Eye (tissue), 1 donor: Measurements from ENCODE around the gene AFG1L.

ENCODE experiments used
- DNase-seq: peaks from one replicate; pipeline ENCODE4 v3.0.0-alpha.2; 2015

The AFG1L gene

DNA sequence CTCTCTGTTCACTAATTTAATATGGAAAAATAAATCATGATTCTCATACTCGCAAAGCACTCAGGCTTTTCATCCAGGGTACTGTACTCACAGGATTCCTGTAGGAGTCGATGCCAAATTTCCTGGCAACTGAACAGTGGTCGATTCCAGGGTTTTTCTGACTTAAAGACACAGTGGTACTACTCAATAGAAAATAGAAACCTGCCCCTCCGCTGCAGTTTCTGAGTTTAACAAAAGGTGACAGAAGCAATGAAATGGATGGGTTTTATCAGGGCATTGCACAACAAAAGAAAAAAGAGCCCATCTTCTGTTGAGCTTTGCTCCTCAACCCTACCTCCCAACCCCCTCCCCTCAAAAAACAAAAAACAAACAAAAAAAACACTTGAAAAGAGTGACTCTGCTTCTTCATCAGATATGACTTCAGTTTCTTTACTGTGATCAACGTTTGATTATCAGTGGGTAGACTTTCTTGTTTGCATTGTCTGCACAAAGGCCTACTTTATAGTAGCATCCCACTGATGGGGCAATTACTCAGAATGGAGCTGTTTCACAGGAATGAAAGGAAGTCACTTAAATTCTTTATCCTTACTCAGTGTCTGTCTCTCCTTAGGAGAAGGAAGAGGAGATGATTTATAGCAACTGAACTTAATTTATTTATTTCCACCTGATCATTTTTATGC lies 169.7 kb downstream of the AFG1L start:
- peak; percentile 82 for DNase-seq

DNA sequence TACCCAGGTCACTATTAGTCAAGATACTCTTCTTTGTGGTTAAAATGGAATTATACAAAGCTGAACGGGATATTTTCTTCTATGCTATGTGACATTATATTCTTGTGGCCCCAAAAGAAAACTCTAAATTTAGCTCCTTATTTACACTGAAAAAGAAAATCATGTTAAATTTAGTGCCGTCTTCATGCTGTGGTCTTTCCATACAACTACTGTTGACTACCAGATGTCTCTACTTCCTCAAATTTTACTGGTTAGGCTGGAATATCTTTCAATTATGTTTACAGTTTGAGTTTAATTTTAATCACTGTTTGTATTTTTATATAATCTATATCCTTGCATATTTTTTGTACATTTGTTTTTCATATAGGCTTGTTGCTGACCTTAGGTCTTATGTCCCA lies 170.2 kb downstream of the AFG1L start:
- DNase-seq: no peak

DNA sequence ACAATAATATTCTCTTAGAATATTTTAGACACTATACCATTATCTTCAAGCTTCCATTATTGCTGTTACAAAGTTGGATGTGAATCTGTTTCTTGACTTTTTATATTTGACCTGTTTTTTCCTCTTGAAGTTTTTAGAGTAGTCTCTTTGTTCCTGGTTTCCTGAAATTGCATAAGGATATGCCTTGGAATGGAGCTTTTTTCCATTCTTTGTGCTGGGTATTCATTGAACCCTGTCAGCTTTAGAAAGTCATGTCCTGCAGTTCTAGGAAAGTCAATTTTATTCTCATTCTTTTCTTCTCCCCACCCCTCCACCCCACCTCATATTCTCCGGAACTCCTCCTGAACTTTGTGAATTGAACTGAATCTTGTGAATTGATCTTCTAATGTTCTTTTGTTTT lies 173.5 kb downstream of the AFG1L start:
- no peak for DNase-seq

DNA sequence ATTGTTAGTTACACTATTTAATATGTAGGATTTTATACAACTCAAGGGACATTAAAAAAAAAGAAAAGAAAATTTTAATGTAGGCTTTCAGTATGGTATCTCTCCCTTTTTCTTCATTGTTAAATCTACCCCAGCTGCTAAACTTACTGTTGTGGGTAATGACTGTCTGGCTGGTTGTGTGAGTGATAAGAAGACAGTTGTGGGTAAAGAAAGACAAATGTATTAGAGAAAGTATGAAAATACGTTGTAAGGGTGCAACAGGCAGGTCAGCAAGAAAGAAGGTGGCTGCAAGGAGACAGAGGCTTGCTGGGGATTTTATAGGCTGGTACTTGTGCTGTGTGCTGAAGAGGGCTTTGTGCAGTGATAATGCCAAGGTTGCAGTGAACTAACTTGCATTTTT lies 174.5 kb downstream of the AFG1L start:
- DNase-seq: no peak

DNA sequence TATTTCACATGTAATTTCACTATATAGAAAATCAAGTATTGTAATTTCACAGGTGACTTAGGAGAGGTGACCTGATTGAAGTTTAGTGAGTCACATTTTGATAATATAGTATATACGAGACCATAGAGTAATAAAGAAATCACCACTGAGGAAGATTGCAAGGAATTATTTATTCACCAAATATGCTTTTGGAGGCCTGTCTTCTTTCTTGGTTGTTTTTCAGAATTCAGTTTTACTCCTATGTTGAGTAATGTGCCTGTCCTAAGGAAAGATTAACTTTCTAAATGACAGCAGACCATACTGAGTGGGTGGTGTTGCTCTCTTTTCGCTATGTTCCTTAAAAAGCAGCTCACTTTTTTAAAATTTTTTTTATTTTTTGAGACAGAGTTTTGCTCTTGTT lies 178.3 kb downstream of the AFG1L start:
- DNase-seq: no peak

DNA sequence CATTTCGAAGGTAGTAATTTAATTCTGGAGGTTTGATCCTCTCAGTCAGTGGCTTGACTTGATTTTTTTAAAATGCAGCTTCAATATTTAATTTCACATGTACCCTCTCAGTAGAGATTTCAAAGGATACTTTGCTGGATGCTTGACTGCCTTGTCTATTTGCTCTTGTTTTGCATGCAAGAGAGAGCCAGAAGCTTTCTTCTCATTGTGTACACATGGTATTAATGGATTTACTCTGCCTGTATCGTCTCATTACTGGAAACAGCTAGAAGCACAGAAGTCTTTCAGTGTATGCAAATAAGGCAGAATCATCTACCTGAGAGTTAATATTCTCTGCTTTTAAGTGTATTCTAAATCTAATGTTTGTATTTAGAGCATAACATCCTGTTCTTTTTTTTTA lies 181.5 kb downstream of the AFG1L start:
- DNase-seq: no peak

DNA sequence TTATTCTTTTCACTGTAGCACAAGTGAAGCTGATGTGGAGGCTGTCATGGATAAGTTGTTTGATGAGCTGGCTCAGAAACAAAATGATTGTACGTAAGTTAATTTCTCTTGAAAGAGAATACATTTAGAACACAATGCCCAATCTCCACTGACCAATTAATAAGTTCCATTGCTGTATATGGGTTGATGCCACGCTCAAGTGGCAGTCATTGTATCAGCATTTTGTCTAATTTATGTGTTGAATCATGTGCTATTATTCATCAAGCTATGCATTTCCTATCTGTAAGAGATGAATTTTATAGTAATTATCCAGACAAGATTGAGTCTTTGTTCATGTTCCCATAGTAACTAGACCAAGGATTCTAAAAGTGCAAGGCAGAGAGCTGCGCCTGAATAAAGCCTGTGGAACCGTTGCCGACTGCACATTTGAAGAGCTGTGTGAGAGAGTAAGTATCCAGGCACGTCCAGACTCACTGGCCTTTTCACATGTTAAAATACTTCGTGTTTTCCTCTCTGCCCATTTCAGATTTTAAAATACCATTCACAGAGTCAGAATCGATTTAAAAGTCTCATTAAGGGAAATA lies 182.1 kb downstream of the AFG1L start:
- peak; percentile 35 for DNase-seq

DNA sequence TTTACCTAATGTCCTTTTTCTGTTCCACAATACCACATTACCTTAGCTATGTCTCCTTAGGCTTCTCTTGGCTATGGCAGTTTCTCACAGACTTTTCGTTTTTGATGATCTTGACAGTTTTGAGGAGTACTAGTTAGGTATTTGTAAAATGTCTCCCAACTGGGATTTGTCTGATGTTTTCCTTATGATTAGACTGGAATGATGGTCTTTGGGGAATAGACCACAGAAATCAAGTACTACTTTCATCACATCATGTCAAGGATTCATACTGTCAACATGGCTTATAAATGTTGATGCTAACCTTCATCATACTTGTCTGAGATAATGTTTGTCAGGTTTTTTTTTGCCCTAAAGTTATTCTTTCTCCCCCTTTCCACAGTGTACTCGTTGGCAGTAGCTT lies 187.7 kb downstream of the AFG1L start:
- DNase-seq: no peak

DNA sequence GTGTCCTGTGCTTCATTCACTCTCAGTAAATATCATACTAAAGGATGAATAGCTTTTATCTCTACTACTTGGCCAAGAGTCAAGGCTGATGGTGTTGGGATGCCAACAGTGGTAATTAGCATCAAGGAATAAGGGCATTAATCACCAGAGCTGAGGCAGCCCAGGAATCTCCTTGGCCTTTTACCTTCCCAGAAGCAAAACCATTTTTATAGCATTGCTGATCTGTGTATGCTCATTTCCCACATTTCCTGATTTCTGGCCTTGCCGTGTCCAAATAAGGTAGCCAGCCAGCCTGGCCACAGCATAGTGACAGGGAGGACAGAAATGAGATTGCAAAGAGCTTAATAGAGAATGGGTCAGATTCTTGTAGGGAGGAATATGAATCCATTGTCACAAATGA lies 189.2 kb downstream of the AFG1L start:
- no peak for DNase-seq

DNA sequence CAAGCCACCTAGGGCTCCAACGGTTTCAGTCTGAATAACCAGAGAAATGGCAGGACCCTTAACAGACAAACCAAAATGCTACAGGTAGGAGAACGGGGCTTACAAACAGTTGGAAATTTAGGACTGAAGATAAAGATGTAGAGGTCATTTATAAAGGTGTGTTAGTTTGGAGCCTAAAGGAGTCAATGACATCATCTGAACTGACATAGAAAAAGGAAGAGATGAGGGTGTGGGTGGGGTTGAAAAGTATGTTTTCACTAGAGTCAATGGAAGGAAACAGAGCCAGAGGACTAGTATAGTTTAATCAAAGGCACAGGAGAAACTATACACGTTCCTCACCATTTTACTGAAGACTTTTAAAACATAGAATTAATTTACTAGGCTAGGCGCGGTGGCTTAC lies 194.8 kb downstream of the AFG1L start:
- no peak for DNase-seq

DNA sequence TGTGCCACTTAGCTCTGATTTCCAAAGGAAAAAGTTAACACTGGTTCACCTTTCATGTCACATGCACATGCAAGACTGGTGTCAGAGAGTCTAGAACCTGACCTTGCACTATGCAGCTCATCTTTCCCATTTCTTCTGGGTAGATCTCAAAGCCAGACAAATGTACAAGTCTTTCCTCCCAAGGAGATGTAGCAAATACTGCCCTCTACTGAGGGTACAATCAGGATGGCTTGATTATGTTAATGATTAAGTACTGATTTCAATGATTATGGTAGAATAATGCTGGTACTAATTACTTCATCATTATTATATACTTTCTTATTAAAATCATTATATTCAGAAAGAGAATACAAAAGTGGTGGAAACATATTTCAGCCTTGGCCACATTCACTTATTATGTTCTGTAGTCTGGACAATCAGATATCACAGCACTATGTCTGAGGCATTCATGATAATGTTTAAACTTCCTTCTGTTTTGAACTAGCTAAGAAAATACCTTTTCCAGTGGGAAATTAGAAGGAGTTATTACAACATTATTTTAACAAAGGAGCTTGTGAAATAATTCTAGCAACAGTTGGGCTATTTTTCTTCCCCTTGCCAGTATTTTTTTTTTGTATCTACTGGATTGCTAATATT lies 197.4 kb downstream of the AFG1L start:
- DNase-seq: peak; percentile 67

DNA sequence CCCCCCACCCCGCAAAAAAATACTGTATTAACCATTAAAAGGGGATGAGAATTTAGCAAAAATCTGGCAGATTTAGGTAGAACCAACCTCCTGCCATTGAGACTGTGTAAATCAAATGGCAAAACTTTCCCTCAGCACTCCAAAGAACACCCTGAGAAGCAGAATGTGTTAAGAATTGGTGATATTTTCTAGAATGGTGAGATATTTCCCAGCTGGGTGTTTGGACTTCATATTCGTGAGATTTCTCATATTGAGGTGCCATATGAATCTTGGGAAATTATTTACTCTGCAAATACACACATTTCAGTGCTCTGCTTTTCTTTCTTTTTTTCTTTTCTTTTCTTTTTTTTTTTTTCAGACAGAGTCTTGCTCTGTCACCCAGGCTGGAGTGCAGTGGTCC lies 199.6 kb downstream of the AFG1L start:
- DNase-seq: no peak

DNA sequence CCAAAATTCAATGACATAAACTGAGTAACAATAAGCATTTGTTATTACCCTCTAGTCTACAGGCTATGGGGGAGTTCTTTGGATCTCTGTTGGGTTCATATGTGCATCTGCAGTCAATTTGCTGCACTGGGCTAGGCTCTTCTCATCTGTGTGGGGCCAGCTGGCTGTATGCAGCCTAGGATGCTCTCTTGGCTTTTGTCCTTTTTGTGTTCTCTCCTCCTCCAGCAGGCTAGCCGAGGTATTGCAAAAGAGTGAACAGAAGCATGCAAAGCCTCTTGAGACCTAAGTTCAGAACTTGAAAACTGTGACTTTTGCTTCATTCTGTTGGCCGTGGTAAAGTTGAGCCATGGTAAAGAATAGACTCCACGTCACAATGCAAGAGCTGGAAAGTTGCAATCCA lies 203.0 kb downstream of the AFG1L start:
- DNase-seq: peak; percentile 51

DNA sequence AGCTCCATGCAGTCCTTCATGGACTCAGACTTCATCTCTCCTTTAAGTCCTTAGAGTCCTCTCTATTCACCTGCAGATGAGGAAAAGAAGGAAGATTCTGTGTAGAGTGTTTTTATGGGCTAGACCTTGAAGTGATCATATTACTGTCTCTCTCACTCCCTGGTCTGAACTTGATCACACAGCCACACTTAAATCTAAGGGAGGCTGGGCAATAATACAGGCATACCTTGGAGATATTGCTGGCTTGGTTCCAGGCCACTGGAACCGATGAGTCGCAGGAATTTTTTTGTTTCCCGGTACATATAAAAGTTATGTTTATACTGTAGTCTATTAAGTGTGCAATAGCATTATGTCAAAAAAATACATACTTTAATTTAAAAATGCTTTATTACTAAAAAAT lies 206.7 kb downstream of the AFG1L start:
- DNase-seq: no peak

DNA sequence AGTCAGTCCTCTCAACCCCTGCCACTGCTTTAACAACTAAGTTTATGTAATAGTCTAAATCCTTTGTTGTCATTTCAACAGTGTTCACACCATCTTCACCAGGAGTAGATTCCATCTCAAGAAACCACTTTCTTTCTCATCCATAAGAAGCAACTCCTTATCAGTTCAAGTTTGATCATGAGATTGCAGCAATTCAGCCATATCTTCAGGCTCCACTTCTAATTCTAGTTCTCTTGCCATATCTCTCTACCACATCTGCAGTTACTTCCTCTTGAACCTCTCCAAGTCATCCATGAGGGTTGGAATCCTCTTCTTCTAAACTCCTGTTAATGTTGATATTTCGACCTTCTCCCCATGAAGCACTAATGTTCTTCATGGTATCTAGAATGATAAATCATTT lies 208.0 kb downstream of the AFG1L start:
- no peak for DNase-seq

DNA sequence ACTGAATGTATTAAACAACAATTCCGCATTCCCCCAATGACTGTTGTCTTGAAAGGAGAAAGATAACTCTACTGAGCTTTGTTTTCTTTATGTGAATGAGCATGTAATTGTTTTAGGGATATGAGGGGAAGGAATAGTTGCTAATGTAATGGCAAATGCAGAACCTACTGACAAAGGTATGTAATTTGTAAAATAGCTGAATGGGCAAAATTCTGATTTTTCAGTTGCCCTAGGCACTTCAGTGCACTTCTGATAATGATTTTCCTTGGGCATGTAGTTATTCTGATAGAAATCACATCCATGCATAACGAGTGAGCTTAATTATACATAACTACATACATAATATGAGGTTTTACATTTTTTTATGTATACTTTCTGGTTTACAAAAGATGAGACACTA lies 212.5 kb downstream of the AFG1L start:
- no peak for DNase-seq

DNA sequence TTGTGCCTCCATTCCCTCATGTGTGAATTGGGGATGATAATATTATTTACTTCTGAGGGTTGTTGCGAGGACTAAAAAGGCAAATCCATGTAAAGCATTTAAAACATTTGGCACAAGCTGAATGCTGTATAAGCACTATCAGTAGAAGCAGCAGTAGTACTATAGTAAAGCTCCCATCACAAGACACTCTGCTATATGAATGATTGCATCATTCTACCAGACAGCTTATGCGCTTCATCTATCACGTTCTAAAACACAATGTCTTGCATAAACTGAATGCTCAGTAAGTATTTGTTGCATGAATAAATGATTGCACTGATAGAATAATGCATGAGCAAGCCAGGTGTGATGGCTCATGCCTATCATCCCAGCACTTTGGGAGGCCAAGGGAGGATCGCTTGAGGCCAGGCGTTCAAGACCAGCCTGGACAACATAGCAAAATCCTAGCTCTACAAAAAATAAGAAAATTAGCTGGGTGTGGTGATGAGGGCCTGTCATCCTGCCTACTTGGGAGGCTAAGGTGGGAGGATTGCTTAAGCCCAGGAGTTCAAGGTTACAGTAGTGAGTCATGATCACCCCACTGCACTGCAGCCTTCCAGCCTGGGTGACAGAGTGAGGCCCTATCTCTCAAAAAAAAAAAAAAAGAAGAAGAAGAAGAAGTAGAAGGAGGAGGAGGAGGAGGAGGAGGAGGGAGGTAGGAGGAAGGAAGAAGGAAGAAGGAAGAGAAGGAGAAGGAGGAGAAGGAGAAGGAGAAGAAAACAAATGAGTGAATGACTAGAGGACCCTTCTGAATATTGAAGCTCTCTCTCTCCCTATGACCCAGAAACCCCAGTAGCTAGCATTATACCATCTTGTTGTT lies 215.8 kb downstream of the AFG1L start:
- no peak for DNase-seq

DNA sequence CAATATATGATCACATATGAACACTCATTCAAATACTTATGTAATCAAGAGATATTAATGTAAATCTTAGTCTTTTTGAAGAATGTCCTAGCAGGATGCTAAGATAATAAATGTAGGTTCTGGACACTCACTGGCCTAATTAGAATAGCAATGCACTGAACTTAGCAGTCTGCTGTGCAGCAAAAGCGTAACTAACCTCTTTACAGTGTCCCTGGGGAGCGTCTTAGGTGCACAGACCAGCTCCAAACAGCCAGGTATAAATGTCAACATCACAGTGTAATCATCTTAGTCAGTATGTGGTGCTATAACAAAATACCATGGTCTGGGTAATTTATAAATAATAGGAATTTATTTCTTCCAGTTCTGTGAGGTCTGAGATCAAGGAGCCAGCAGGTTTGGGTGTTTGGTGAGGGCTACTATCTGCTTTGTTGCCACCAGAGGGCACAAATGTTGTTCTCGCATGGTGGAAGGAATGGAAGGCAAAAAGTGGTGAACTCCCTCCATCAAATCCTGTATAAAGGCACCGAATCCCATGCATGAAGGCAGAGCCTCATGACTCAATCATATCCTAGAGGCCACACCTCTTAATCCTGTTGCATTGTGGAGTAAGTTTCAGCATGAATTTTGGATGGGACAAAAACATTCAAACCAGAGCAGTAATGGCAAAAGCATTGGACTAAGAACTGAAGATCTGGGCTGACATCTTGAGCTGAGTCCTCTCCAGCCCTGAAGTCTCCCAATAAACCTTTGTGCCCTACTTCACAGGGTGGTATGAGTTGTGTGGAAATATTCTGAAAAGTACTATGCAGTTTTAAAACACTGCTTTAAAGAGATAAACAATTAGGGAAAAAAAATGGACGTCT lies 224.1 kb downstream of the AFG1L start:
- no peak for DNase-seq

DNA sequence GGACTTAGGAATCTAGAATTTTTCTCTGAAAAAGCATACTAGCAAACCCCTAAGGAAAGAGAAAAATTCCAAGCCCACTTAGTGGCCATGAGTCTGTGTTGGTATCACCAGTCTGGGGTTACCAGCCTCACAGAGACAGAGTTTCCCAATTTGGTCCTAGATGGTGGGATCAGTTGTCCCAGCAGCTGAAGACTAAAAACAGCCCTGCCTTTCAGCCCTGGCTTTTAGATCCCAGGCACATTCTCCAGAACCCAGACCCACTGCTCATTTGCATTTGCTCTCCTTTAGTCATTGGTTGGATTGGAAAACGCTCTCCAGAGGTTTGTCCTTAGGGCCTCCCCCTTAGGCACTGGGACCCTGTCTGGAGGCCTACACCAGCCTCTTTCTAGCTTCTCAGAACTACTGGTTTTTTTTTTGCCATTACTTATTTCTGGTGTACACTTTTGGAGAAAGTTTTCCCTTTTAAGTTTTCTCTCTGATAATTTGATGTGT lies 226.8 kb downstream of the AFG1L start:
- DNase-seq: no peak

DNA sequence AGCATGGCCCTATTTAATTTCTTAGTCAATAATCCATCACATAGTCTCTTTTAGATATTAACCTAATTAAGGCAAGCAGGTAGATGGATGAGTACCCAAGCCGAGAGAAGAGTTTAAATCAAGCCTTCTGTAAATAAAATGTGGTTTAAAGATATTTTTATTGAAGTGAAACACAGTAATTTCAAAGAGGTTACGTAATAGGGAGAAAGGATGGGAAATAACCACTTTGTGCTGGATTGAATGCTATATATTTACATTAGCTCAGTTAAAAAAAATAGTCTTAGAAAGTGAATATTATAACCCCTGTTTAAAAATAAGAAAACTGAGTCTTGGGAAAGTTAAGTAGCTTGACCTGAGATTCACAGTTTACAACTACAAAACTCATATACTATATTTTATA lies 228.8 kb downstream of the AFG1L start:
- DNase-seq: no peak

DNA sequence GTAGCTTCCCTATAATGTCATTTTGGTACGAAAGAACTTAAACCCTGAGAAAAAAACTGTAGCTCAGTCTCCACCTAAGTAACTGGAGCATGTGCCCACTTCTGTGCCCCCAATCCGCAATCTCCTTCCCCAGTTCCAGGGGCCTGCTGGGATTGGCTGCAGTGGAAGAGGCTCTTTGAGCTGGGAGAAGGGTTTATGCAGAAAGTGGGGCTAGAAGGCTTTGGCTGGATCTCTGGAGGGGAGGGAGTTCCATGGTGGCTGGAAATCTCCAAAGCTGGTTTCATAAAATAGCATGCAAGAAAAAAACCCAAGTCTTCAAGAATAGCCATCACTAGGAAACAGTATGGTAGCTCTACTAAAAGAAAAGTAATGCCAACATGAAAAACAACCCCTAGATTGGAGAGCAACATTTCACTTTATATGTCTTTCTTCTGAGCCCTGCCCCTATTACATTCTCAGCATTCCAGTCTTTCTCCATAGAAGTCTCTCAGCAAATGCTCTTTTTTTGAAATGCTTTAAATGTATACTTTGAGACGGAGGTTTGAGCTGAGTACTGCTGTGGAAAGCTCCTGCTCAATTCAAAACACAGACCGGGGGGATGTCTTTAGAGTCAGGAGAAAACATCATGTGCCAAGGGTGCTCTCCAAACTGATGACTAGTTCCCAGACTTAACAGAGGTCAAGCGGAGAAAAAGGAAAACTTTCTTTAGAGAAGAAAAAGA lies 229.8 kb downstream of the AFG1L start:
- no peak for DNase-seq

DNA sequence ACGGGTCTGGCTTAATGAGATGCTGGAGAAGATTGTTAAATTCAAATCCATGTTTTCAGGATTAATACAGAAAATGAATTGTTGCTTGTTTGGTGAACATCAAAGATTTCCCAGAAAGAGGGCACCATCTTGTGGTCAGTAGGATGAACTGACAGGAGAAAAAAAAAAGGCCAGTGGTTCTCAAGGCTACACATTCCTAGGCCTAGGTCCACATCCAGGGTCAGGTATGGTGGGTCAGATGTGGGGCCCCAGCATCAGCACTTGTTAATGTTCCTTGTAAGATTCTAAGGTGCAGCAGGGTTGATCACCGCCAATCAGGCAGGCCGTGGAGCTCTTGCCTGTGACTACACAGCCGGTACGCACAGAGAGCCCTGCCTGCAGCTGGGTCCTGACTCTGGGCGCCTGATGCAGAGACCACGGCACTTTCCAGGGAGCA lies 231.9 kb downstream of the AFG1L start:
- peak; percentile 72 for DNase-seq
